Progenitor cell of endocrine pancreas (in vitro differentiated cells): Measurements from ENCODE around the gene MTG2. TPM values are rescaled to one million over a fixed set of nuclear protein-coding genes. Genes with fewer than 3 reads are reported as not detected.
A peak's percentile ranks its signal among the peaks of the same experiment; 100 is the strongest.

Source experiments
- DNase-seq: peaks from one replicate; pipeline ENCODE4 v3.0.0; 2021; ENCODE audit warnings: low spot score; ENCODE audit not compliant: unreplicated experiment
- H3K27ac Mint-ChIP-seq: 2 replicates; pipeline ENCODE4 v1.8.0; 2021; ENCODE audit warnings: mild to moderate bottlenecking, moderate library complexity, mixed read lengths
- H3K27me3 Mint-ChIP-seq: 2 replicates; pipeline ENCODE4 v1.8.0; 2021; ENCODE audit warnings: mixed read lengths
- H3K36me3 Mint-ChIP-seq: 2 replicates; pipeline ENCODE4 v1.8.0; 2022; ENCODE audit warnings: mixed read lengths; ENCODE audit not compliant: insufficient read depth
- H3K4me1 Mint-ChIP-seq: 2 replicates; pipeline ENCODE4 v1.8.0; 2021; ENCODE audit warnings: low read depth, mixed read lengths
- H3K4me3 Mint-ChIP-seq: 2 replicates; pipeline ENCODE4 v1.8.0; 2021; ENCODE audit warnings: low read depth, mild to moderate bottlenecking, moderate library complexity, mixed read lengths
- H3K9me3 Mint-ChIP-seq: 2 replicates; pipeline ENCODE4 v1.8.0; 2021; ENCODE audit warnings: low read depth, mixed read lengths
- total RNA-seq: library from RNA; stranded (reverse); gene quantifications from 2 replicates; pipeline ENCODE4 v1.2.1, GENCODE V29; 2021
- TF ChIP-seq, protein P1 (sequence below): fragments of 200-600 bp; sonication (generic); IDR thresholded peaks from one replicate; pipeline ENCODE4 v1.5.0; 2021; ENCODE audit warnings: antibody characterized with exemption, mild to moderate bottlenecking; ENCODE audit not compliant: unreplicated experiment

The MTG2 gene
- total RNA-seq, 1 donor from 2014 or later, result 31.6 TPM

DNA sequence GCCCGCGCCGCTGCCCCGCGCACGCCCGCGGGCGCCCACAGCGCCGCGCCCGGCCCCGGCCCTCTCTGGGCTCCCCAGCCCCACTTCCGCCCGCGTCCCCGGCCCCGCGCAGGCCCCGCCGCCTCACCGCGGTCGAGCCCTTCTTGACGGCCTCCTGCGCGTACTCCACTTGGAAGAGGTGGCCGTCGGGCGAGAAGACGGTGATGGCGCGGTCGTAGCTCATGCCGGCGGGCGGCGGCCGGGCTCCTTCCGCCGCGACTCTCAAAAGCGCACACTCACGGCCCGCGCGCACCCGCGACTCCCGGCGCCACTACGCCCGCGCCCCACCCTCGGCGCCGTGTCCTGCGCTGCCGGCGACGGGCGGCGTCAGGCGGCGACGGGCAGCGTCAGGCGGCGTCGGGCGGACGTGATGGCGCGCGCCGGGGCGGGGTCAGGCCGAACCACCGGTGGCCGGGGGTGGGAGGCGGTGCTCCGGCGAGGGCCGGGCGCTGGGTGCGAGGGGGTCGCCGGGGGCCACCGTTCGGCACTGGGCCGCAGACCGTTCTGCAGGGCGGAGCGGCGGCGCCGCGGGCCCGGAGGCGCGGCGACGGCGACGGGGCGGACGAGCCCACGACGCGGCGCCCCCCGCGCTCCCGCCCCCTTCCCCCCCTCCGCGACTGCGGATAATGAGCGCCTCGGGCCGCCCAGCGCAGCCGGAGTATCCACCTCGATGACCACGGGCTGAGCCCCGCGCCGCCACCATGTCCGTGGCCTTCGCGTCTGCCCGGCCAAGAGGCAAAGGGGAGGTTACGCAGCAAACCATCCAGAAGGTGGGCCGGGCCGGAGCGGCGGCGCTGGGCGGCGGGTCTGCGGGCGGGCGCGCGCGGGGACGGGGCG, 39.5 kb upstream of the MTG2 start, which contains the start of the genes PSMA7 and SS18L1:
Gene PSMA7 (minus strand): TSS at position 314 of the 876 bp plus-strand sequence. CDS start 91 bp downstream, at position 223.
Gene SS18L1 (plus strand): TSS at position 689 of the 876 bp plus-strand sequence. CDS start 52 bp downstream, at position 741.
- TF ChIP-seq, protein P1, sequence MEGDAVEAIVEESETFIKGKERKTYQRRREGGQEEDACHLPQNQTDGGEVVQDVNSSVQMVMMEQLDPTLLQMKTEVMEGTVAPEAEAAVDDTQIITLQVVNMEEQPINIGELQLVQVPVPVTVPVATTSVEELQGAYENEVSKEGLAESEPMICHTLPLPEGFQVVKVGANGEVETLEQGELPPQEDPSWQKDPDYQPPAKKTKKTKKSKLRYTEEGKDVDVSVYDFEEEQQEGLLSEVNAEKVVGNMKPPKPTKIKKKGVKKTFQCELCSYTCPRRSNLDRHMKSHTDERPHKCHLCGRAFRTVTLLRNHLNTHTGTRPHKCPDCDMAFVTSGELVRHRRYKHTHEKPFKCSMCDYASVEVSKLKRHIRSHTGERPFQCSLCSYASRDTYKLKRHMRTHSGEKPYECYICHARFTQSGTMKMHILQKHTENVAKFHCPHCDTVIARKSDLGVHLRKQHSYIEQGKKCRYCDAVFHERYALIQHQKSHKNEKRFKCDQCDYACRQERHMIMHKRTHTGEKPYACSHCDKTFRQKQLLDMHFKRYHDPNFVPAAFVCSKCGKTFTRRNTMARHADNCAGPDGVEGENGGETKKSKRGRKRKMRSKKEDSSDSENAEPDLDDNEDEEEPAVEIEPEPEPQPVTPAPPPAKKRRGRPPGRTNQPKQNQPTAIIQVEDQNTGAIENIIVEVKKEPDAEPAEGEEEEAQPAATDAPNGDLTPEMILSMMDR, result no peak
- Mint-ChIP-seq H3K36me3 (peaks cover 9% of the 10 kb centered on the region), H3K4me1 (peaks cover 29% of the 10 kb centered on the region), H3K27me3 (no peaks in the 10 kb centered on the region), H3K27ac (peak within 1 kb of the TSS; percentile 97), H3K4me3 (peak within 1 kb of the TSS; percentile 84), H3K9me3 (no peaks in the 10 kb centered on the region)
- peak; percentile 78 for DNase-seq

DNA sequence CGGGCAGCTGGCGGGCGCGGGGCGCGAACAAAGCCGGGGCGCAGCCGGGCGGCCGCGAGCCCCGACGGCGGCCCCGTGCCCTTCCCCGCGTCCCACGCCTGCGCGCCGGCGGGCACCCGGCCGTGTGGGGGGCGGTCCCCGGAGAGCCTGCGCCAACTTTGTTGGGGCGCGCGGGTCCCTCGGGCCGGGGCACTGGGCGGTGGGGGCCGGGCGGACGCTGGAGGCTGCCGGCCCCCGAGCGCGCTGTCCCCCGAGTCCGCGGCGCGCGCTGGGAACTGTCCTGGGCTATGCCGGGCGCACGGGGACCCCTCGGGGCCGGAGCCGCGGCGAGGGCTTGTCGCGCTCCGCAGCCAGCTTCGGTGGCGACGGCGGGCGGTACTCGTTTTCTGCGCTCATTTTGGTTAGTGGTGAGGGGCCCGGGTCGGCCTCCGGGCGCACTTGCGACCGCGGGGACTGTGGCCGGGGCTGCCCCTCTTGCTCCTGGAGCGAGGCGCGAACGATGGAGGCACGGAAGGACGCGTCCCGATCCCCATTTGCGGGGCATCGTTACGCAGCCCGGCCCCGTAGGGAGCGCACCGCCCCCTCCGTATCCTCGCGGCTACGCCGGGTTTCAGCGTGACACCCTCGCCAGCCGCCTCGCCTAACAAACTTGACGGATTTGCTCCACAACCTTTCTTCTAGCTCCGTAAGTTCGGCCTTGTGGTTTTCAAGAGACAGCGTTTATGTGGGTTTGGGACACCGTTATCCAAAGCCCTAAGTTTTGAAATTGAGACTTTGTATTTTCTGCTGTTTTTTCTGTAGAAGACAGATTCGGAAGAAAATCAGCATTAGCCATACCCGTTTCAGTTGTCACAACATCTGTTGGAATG, 38.6 kb upstream of the MTG2 start:
- no peaks in the 10 kb centered on the region for H3K27me3 Mint-ChIP-seq
- TF ChIP-seq, protein P1, result no peak
- peak overlapping the region; percentile 84 for H3K4me3 Mint-ChIP-seq
- H3K27ac Mint-ChIP-seq, result peak overlapping the region; percentile 96
- peaks cover 29% of the 10 kb centered on the region for H3K4me1 Mint-ChIP-seq
- no peak for DNase-seq
- H3K36me3 Mint-ChIP-seq, result peaks cover 5% of the 10 kb centered on the region
- no peaks in the 10 kb centered on the region for H3K9me3 Mint-ChIP-seq

DNA sequence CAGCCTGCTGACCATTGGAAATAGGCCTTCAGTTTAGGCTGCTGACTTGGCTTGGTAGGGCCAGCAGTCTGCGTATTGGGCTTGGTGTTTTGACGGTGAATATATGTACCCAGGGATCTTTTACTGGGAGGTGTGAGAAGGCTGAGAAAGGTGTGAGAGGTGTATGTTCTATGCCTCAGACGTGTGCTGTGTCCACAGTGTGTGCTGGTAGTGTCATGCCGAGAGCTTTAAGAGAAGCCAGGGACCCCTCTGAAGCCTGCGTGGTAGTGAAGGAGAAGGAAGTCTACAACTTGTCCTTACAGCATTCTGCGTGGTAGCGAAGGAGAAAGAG, 37.2 kb upstream of the MTG2 start:
- Mint-ChIP-seq H3K9me3 (no peaks in the 10 kb centered on the region), H3K27ac (no peak overlapping the region)

DNA sequence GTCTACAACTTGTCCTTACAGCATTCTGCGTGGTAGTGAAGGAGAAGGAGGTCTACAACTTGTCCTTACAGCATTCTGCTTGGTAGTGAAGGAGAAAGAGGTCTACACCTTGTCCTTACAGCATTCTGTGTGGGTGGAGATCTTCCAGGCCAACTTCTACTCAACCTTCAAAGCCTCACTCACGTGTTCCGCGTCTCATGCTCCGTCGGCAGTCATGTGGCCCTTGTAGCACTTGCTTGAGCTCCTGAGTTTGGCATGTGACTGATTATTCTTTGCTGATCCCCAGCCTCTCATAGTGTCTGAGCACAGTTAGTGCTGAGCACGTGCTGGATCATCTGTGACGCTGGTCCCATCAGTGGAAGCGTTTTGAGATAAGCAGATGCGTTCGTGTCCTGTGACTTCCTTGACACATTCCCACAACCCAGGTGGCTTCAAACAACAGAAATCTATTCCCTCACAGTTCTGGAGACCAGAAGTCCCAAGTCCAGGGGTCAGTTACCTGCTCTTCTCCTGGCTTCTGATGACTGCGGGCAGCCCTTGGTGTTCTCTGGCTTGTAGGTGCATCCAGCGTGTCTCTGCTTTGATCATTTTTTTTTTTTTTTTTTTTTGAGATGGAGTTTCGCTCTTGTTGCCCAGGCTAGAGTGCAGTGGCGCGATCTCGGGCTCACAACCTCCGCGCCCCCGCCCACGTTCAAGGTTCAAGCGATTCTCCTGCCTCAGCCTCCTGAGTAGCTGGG, 36.6 kb upstream of the MTG2 start:
- H3K27ac Mint-ChIP-seq, result no peak overlapping the region
- no peaks in the 10 kb centered on the region for H3K27me3 Mint-ChIP-seq
- peak overlapping the region; percentile 84 for H3K4me3 Mint-ChIP-seq
- DNase-seq, result no peak
- no peaks in the 10 kb centered on the region for H3K9me3 Mint-ChIP-seq
- no peaks in the 10 kb centered on the region for H3K36me3 Mint-ChIP-seq
- peaks cover 25% of the 10 kb centered on the region for H3K4me1 Mint-ChIP-seq
- TF ChIP-seq, protein P1, result no peak

More for the DNA sequence above, 37.2 kb upstream of the MTG2 start:
- Mint-ChIP-seq H3K4me1 (peaks cover 27% of the 10 kb centered on the region), H3K36me3 (peaks cover 2% of the 10 kb centered on the region), H3K4me3 (peak overlapping the region; percentile 84), H3K27me3 (no peaks in the 10 kb centered on the region)
- TF ChIP-seq, protein P1, result no peak
- DNase-seq, result no peak
